IPS-15b (cell line): ENCODE data around the gene MYD88.
A peak's percentile ranks its signal among the peaks of the same experiment; 100 is the strongest.

Experiments used
- H3K27me3 ChIP-seq: one replicate; pipeline ENCODE4 v1.6.1; 2013; ENCODE audit warnings: low read length; ENCODE audit not compliant: control insufficient read depth, insufficient read depth
- H3K36me3 ChIP-seq: one replicate; pipeline ENCODE4 v1.6.1; 2013; ENCODE audit warnings: low read length; ENCODE audit not compliant: control insufficient read depth, insufficient read depth
- H3K4me1 ChIP-seq: one replicate; pipeline ENCODE4 v1.6.1; 2013; ENCODE audit warnings: mild to moderate bottlenecking, low read length; ENCODE audit not compliant: control insufficient read depth, insufficient read depth
- H3K4me3 ChIP-seq: one replicate; pipeline ENCODE4 v1.5.1; 2013; ENCODE audit warnings: low read depth, low read length
- H3K9ac ChIP-seq: one replicate; pipeline ENCODE4 v1.6.1; 2013; ENCODE audit warnings: low read depth, mild to moderate bottlenecking, low read length
- H3K9me3 ChIP-seq: one replicate; pipeline ENCODE4 v1.6.1; 2013; ENCODE audit warnings: mild to moderate bottlenecking, low read length; ENCODE audit not compliant: control insufficient read depth, insufficient read depth

Gene MYD88

DNA sequence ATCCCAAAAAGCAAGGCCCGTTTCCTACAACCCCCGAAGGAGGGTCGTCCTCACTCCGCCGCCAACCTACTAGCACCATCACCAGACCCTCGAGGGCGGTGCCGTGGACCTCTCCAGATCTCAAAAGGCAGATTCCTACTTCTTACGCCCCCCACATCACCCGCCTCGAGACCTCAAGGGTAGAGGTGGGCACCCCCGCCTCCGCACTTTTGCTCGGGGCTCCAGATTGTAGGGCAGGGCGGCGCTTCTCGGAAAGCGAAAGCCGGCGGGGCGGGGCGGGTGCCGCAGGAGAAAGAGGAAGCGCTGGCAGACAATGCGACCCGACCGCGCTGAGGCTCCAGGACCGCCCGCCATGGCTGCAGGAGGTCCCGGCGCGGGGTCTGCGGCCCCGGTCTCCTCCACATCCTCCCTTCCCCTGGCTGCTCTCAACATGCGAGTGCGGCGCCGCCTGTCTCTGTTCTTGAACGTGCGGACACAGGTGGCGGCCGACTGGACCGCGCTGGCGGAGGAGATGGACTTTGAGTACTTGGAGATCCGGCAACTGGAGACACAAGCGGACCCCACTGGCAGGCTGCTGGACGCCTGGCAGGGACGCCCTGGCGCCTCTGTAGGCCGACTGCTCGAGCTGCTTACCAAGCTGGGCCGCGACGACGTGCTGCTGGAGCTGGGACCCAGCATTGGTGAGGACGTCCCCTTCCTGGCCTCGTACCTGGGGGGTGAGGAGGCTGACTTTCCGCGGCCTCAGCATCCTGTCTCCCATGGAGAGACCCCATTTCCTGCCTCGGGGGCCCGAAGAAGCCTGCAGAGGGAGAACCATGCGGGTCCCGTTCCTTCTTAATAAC is at the start of gene MYD88:
MYD88 (plus strand) TSS at position 313 of the 842 bp plus-strand sequence; CDS start at position 353, 40 bp downstream.
- Histone ChIP-seq H3K36me3 (peaks cover 11% of the 10 kb centered on the region), H3K4me3 (peak within 1 kb of the TSS; percentile 84), H3K9ac (peak within 1 kb of the TSS; percentile 70), H3K4me1 (no peaks in the 10 kb centered on the region), H3K27me3 (peaks cover 9% of the 10 kb centered on the region), H3K9me3 (no peaks in the 10 kb centered on the region)

DNA sequence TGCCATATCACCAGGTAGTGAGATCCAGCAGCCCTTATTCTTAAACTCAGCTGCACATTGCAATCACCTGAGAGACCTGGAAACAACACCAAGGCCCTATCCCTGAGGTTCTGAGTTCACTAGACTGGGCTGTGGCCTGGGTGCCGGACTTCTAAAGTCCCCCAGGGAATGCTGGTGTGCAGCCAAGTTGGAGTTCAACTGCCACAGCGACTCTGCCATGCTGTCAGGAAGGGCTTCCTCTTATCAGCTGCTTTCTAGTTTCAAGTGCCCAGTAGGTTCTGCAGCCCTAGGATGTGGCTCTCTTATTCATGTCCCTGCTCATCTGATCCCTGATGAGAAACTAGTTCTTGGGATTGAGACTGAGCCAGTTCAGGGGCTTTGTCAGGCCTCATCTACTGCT is 49.3 kb upstream of the MYD88 start:
- no peak overlapping the region for H3K4me3 ChIP-seq
- no peaks in the 10 kb centered on the region for H3K36me3 ChIP-seq
- H3K9me3 ChIP-seq: peaks cover under 1% of the 10 kb centered on the region
- H3K9ac ChIP-seq: no peak overlapping the region
- no peaks in the 10 kb centered on the region for H3K27me3 ChIP-seq
- H3K4me1 ChIP-seq: no peaks in the 10 kb centered on the region

DNA sequence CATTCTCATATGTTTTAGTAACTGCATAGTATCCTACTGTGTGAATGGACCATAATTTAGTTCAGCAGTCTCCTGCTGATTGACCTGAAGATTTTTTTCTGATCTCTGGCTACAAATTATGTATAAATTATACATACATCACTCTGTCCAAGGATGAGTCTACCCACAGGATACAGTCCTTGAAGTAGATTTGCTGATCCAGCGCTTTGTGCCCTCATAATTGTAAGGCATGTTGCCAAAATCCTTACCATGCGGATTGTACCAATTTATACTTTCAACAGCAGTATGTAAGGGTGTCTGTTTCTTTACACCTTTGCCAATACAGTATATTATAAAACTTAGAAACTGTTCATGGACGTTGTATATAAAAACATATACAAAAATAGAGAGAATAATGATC is 48.0 kb upstream of the MYD88 start:
- no peak overlapping the region for H3K4me3 ChIP-seq
- no peak overlapping the region for H3K9ac ChIP-seq
- H3K36me3 ChIP-seq: no peaks in the 10 kb centered on the region
- H3K9me3 ChIP-seq: no peaks in the 10 kb centered on the region
- H3K4me1 ChIP-seq: no peaks in the 10 kb centered on the region
- H3K27me3 ChIP-seq: no peaks in the 10 kb centered on the region

DNA sequence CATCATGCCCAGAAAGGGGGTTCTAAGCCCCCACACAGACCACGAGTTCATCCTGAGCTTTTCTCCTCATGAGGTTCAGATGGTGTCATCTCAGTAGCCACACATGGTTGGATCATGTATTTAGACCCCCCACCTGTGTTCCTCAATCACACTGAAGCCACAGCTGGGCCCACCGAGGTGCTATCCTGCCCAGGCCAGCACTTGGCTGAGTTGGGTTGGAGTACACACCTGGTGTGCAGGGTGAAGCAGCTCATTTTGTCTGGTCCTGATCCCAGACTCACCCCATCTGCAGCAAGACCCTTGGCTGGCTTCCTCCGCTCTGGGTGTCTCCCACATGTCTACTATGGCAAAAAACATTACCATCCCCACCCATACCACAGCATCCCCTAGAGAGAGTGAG is 43.5 kb upstream of the MYD88 start:
- Histone ChIP-seq H3K36me3 (no peaks in the 10 kb centered on the region), H3K9ac (no peak overlapping the region), H3K4me1 (peaks cover 9% of the 10 kb centered on the region), H3K27me3 (no peaks in the 10 kb centered on the region), H3K9me3 (no peaks in the 10 kb centered on the region), H3K4me3 (no peak overlapping the region)

DNA sequence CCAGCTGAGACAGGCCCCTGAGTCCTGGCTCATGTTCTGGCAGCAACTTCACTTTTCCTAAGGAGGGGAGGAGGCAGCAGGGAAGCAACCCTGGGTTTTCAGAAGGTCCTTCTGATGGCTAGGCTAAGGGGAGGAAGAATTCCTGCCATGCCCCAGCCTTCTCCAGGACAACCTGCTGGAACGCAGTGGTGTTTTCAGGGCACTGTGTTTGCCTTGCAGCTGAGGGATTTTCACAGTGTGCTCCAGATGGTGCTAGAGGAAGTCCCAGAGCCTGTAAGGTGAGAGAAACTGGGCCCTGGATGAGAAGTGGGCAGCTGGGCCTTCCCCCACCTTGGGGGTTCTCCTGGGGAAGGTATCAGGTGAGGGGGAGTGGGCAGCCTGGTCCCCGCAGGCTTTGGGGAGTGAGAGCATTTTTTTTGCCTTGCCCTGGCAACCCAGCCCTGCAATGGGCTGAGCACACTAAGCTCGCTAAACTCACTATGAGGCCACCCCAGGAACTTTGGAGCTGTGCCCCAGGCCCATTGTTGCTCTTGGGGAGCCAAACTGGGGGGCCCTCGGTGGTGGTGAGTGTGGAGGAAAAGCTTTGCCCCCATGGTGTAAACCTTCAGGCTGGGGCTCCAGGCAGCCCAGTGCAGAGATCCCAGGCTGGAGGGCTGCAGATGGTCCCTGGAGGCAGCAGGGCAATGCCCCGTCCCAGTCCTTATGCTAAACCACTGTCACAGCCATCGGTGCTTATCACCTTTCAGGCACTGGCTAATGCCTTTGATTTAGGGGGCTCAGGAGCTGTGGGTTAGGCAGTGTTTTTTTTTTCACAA is 42.6 kb upstream of the MYD88 start:
- Histone ChIP-seq H3K9ac (no peak overlapping the region), H3K36me3 (no peaks in the 10 kb centered on the region), H3K9me3 (no peaks in the 10 kb centered on the region), H3K27me3 (no peaks in the 10 kb centered on the region), H3K4me1 (peaks cover 9% of the 10 kb centered on the region), H3K4me3 (no peak overlapping the region)

DNA sequence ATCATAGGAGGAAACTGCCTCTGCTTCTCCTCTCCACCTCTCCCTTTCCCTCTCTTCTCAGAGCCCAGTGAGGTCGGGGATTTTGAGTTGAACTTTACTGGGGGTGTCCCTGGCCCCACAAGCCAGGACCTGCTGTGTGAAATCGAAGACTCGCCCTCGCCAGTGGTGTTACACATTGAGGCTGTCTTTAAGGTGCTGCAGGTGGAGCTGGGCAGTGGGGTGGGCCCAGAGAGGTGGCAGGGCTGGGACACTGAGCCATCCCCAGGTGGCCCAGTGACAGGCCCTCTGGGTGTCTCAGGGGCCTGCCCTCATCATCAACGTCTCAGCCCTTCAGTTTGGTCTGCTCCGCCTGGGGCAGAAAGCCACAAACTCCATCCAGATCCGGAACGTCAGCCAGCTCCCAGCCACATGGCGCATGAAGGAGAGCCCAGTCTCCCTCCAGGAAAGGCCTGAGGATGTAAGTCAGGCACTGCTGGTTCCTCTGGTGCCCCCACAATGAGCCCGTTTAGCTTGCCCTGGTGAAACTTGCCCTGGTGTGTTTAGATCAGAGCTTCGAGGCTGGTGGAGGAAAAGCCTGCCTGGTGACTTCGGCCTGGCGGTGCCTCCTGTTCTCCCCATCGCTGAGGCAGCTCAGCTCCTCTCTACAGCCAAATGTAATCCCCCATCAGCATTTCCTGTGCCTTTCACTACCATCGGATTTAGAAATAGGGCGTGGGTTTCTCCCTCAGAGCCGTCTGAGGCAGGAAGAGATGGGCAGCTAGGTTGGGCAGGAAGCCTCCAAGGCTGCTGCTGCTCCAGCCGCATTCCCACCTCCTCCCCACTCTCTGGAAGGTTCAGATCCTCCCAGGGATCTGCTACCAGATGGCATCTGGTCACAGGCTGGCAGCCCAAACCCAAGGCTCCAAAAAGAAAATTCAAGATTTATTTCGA is 40.8 kb upstream of the MYD88 start:
- H3K27me3 ChIP-seq: no peaks in the 10 kb centered on the region
- no peaks in the 10 kb centered on the region for H3K36me3 ChIP-seq
- H3K4me1 ChIP-seq: peaks cover 17% of the 10 kb centered on the region
- H3K9ac ChIP-seq: no peak overlapping the region
- H3K4me3 ChIP-seq: no peak overlapping the region
- H3K9me3 ChIP-seq: no peaks in the 10 kb centered on the region

DNA sequence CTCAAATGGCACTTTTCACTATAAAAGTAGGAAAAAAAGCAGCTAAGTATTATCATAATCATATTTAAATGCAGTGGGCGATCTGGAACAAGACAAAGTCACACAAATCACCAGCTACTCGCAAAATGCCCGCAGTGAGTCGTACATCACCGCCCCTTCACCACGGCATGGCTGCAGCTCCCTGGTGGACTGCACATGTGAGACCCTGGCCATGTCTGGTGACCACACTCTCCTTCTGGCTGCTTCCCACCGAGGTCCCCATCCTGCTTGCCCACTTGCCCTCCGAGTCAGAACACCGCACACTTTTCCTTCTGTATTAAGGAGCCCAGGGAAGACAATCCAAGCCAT is 40.1 kb upstream of the MYD88 start:
- Histone ChIP-seq H3K27me3 (no peaks in the 10 kb centered on the region), H3K4me3 (no peak overlapping the region), H3K36me3 (no peaks in the 10 kb centered on the region), H3K9ac (no peak overlapping the region), H3K9me3 (no peaks in the 10 kb centered on the region), H3K4me1 (peaks cover 17% of the 10 kb centered on the region)

DNA sequence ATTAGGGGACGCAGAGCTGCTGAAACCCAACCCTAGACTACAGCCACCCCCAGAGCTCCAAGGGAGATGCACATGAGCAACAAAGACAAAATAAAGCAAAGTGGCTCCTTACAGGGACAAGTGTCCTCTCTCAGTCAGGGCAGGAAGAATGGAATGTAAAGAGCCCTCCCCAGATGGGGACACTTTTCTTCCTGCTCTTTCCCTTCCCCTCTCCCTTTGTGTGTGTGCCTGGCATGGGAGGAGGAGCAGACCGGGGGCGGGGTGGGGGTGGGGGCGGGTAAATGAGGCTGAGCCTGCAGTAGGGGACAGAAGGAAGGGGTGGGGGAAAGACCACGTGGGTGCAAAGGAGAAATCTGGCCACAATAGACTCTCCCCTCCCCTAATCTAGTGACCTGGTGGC is 38.9 kb upstream of the MYD88 start:
- H3K27me3 ChIP-seq: no peaks in the 10 kb centered on the region
- H3K36me3 ChIP-seq: no peaks in the 10 kb centered on the region
- H3K9ac ChIP-seq: no peak overlapping the region
- H3K4me1 ChIP-seq: peaks cover 17% of the 10 kb centered on the region
- no peaks in the 10 kb centered on the region for H3K9me3 ChIP-seq
- H3K4me3 ChIP-seq: no peak overlapping the region

DNA sequence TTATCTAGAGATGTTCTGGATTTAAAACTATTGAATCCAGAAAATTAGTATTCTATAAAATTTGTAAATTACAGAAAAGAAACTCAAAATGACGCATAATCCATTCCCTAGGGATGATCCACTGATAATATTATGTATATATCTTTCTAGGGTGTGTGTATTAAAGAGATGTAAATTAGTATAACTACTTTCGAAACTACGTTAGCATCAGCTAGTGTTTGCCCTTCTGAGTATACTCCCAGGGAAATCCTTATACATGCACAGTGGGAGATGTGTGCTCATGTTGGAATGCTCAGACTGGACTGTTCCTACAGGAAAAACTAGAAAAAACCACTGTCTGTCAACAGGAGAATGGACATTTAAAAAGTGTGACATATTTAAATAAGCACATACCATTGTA is 38.0 kb upstream of the MYD88 start:
- Histone ChIP-seq H3K9ac (no peak overlapping the region), H3K9me3 (no peaks in the 10 kb centered on the region), H3K27me3 (no peaks in the 10 kb centered on the region), H3K4me3 (no peak overlapping the region), H3K4me1 (peaks cover 17% of the 10 kb centered on the region), H3K36me3 (no peaks in the 10 kb centered on the region)

DNA sequence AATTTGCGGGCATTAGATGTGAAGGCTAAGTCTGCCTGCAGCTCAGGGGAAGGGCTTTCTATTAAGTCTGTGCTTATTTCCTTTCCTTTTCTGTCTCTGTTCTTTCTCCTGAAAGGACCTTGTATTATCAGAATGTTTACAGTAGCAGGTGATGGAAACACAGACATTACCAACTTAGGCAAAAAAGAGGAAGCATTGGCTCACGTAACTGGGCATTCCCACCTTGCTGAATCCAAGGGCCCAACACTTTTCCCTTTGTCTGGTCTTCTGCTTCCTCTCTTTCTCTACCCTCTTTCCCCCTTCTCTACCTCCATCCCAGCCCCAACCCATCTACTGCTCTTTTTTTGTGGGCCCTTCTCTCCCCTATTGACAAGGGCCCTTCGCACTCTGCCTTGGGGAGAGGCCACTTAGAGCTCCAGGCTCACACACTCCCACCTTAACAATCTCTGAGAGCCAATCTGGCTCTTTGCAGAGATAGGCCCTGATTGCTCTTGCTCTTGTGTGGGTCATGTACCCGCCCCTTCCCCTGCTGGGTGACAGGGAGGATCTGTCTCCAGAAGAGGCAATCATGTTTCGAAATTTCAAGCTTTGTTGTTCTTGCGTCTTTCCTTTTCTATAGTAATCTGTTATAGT is 36.5 kb upstream of the MYD88 start:
- no peak overlapping the region for H3K9ac ChIP-seq
- H3K4me3 ChIP-seq: no peak overlapping the region
- H3K4me1 ChIP-seq: peaks cover 17% of the 10 kb centered on the region
- no peaks in the 10 kb centered on the region for H3K27me3 ChIP-seq
- H3K36me3 ChIP-seq: no peaks in the 10 kb centered on the region
- no peaks in the 10 kb centered on the region for H3K9me3 ChIP-seq

DNA sequence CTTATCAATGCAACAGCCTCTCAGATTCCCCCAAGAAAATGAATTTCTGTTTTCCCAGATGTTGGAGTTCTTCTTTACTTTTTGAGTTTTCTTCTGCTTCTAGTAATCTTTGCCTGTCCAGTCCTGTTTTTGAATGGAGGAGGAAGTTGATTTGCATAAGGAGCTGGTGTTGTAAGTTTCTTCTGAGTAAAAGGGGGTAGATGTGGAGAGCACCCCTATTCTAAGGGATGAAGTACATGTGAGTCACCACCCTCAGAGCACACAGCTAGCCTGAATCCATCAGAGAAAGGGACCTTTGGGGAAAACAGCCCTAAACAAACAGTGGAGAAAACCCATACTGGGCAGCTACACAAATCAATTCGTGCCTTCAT is 36.0 kb upstream of the MYD88 start:
- Histone ChIP-seq H3K4me1 (peaks cover 17% of the 10 kb centered on the region), H3K36me3 (no peaks in the 10 kb centered on the region), H3K9ac (no peak overlapping the region), H3K9me3 (no peaks in the 10 kb centered on the region), H3K4me3 (no peak overlapping the region), H3K27me3 (no peaks in the 10 kb centered on the region)
